ENCODE measurements around the gene FOXL1. TPM values are rescaled to one million over a fixed set of nuclear protein-coding genes. Genes with fewer than 3 reads are reported as not detected.

The FOXL1 gene
- polyA plus RNA-seq, 2 of the 4 experiments (the other 2 are of a cell fraction): 0.48 to 0.70 TPM

DNA sequence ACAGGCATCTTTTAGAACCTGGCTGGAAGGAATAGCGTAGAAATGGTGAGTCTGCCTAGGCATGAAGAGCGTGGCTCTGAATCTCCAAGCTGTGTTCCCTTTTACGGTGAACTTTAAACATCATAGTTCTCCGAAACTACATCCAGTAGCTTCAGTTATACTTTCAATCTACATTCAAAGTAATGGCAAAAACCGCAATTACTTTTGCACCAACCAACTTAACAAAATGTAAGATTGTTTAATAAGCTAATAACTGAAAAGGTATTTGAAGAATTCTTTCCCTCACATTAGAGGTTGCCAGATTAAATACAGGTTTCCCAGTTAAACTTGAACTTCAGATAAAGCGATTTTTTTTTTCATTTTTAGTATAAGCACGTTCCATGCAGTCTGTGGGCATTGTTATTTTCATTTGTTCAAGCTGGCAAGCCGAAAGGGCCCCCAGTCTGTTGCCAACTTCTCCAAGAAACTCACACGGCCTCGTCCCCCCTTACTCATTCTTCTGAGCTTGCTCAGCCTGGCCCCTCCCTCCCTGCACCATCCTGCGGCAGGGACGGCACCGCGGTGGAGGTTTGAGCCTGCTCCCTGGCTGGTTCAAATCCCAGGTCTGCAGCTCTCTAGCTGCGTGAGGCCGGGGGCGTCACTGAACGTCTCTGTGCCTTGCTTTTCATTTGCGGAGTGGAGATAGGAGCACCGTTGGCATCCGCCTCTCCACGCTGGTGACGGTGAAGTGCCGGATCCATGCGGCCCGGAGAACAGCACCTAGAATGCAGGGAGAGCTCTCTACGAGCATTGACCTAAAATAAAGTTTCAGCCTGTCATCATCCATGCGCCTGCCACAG lies 19.8 kb upstream of the FOXL1 start:
- Histone ChIP-seq H3K9me3 (no peaks in the 10 kb centered on the region), H3K4me2 (no peak overlapping the region), H3K4me1 (peaks cover 9% of the 10 kb centered on the region; the same call in 1 of the 3 replicates), H3K4me3 (no peak overlapping the region), H3K27ac (no peak overlapping the region)
- TF ChIP-seq PHF8 (IDR thresholded peaks at IDR 0.05; ENCODE audit: borderline replicate concordance, low read depth): no peak
- no peak for TF ChIP-seq HES2 (IDR thresholded peaks at IDR 0.05)
- ChIA-PET POLR2A (no interaction called here), CTCF (interaction anchor here (0.5 to 9.3 kb wide), 7 partner anchors 223 to 721 kb away, joined by 3 to 170 read pairs (median 4); no protein-coding TSS in a partner anchor)
- no peak for ATAC-seq
- FAIRE-seq: no peak
- DNase-seq (ENCODE audit: low read depth in 1 of 2, low spot score in 1 of 2): no peak
- WGBS (ENCODE audit: missing lambda C conversion rate): 68% methylated on average over 28 of the region's 28 CpGs

GRCh38 chr16:86559802-86560305 lies 18.5 kb upstream of the FOXL1 start:
- no peak for TF ChIP-seq MAX (IDR thresholded peaks at IDR 0.05)
- TF ChIP-seq JUN (IDR thresholded peaks at IDR 0.05): no peak
- TF ChIP-seq EHF (CRISPR knock-in tag; IDR thresholded peaks at IDR 0.05): no peak
- DNase-seq (ENCODE audit: low read depth in 1 of 2, low spot score in 1 of 2): no peak
- Histone ChIP-seq H3K4me1 (peaks cover 13% of the 10 kb centered on the region; the same call in 1 of the 3 replicates), H3K4me2 (no peak overlapping the region), H3K27ac (no peak overlapping the region), H3K4me3 (no peak overlapping the region), H3K9me3 (no peaks in the 10 kb centered on the region)
- CTCF ChIA-PET: interaction anchor here (0.6 to 9.3 kb wide), 5 partner anchors 16 to 719 kb away, joined by 3 to 170 read pairs (median 3); no protein-coding TSS in a partner anchor
- POLR2A ChIA-PET: no interaction called here
- ATAC-seq: no peak
- FAIRE-seq: no peak
- WGBS (ENCODE audit: missing lambda C conversion rate): 72% methylated on average over 6 of the region's 9 CpGs

- CTCF ChIA-PET: interaction anchor here (0.7 to 9.3 kb wide), 13 partner anchors 11 to 717 kb away, joined by 3 to 170 read pairs (median 4); no protein-coding TSS in a partner anchor
- FAIRE-seq: no peak
- no peak overlapping the region for H3K4me3 ChIP-seq
- DNase-seq (ENCODE audit: low read depth in 1 of 2, low spot score in 1 of 2): no peak
- no peak overlapping the region for H3K4me2 ChIP-seq
- H3K27ac ChIP-seq: no peak overlapping the region
- TF ChIP-seq POLR2A (IDR thresholded peaks at IDR 0.05; ENCODE audit: low read length): no peak
- TF ChIP-seq TFCP2L1 (CRISPR knock-in tag; IDR thresholded peaks at IDR 0.05): no peak
- no peak for TF ChIP-seq CEBPB (IDR thresholded peaks at IDR 0.05)
- TF ChIP-seq NPAS2 (CRISPR knock-in tag; IDR thresholded peaks at IDR 0.05; ENCODE audit: borderline replicate concordance): no peak
- no peaks in the 10 kb centered on the region for H3K9me3 ChIP-seq
- 72% methylated on average over 6 of the region's 6 CpGs for WGBS (ENCODE audit: missing lambda C conversion rate)
- no peak for ATAC-seq
- POLR2A ChIA-PET: no interaction called here
- peaks cover 9% of the 10 kb centered on the region; the same call in 1 of the 3 replicates for H3K4me1 ChIP-seq
Measured at GRCh38 chr16:86562356-86562755, 16.0 kb upstream of the FOXL1 start.

DNA sequence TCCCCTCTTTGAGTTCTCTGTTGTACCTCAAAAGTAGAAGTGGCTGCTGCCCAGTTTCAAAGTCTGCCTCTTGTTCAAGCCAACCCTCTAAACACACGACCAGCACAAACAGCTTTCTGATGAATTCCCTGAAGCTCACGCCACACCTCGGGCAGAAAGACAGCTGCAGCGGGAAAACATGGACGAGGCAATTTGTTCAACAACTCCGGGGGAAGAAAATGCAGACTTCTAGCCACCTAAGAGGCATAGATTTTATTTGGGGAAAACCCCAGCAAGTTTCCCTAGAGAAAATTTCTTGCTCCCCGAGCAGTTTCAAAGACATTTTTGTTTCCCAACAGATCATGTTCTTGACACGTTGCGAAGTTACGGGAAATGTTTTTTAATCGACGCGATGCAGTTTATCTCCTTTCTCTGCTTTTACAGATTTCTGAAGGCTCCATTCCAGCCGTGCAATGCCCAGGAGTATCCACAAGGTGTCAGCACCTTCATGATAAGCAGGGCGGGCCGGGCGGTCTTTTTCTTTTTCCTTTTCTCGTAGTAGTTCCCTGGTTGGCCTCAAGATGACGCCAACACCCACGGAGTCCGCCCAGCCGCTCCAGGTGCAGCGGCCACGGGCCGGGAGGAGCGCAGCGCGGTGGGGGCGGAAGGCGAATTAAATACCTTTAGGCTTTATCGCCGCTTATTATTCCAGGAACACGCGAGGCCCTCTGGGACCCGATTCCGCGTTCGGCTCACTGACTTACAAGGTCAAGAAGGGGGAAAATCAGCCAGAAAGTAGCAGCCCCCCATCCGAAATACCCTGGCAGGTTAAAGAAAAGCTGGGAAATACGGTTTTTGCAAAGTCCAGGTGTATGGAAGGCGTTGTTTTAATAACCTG lies 14.6 kb upstream of the FOXL1 start:
- peak overlapping the region; percentile 42 for H3K4me3 ChIP-seq
- DNase-seq (ENCODE audit: low read depth in 1 of 2, low spot score in 1 of 2) (peak; percentile 50 to 86), ATAC-seq (peak; percentile 51 to 87; a peak in 5 of 6 replicates), FAIRE-seq (no peak)
- ChIA-PET POLR2A (no interaction called here), CTCF (interaction anchor here (0.6 to 9.3 kb wide), 112 partner anchors 10 to 831 kb away, joined by 3 to 170 read pairs (median 4); no protein-coding TSS in a partner anchor)
- H3K4me1 ChIP-seq: peaks cover 9% of the 10 kb centered on the region; the same call in 1 of the 3 replicates
- H3K9me3 ChIP-seq: no peaks in the 10 kb centered on the region
- peak overlapping the region; percentile 71 to 79 for H3K27ac ChIP-seq
- WGBS (ENCODE audit: missing lambda C conversion rate): 3% methylated on average over 41 of the region's 41 CpGs
- peak overlapping the region; percentile 82 for H3K4me2 ChIP-seq
- TF ChIP-seq NFE2L2 (conservative IDR thresholded peaks at IDR 0.05; ENCODE audit: low read length) (no peak), CHD4 (IDR thresholded peaks at IDR 0.05; ENCODE audit: borderline replicate concordance) (no peak), ZSCAN20 (CRISPR knock-in tag; IDR thresholded peaks at IDR 0.05) (no peak), CBX8 (IDR thresholded peaks at IDR 0.05) (no peak), ATOH8 (CRISPR knock-in tag; IDR thresholded peaks at IDR 0.05; ENCODE audit: low read depth) (no peak), GATA3 (IDR thresholded peaks at IDR 0.05; ENCODE audit: borderline replicate concordance) (no peak), HDAC2 (IDR thresholded peaks at IDR 0.05) (no peak), JUN (IDR thresholded peaks at IDR 0.05) (peak in 1 of 2 experiments; percentile 24; a peak in 1 of 5 replicates), CEBPB (IDR thresholded peaks at IDR 0.05) (no peak), FOXS1 (CRISPR knock-in tag; IDR thresholded peaks at IDR 0.05) (no peak), MAZ (IDR thresholded peaks at IDR 0.05; ENCODE audit: borderline replicate concordance, low read depth, low read length) (no peak; the same call in 1 of the 2 replicates), RNF2 (IDR thresholded peaks at IDR 0.05; ENCODE audit: borderline replicate concordance, low read depth) (no peak), TFCP2L1 (CRISPR knock-in tag; IDR thresholded peaks at IDR 0.05) (no peak), KDM5A (IDR thresholded peaks at IDR 0.05) (no peak), NR3C1 (IDR thresholded peaks at IDR 0.05) (no peak), ELK1 (IDR thresholded peaks at IDR 0.05; ENCODE audit: low read depth, low read length) (no peak)
- TF ChIP-seq, protein P1, sequence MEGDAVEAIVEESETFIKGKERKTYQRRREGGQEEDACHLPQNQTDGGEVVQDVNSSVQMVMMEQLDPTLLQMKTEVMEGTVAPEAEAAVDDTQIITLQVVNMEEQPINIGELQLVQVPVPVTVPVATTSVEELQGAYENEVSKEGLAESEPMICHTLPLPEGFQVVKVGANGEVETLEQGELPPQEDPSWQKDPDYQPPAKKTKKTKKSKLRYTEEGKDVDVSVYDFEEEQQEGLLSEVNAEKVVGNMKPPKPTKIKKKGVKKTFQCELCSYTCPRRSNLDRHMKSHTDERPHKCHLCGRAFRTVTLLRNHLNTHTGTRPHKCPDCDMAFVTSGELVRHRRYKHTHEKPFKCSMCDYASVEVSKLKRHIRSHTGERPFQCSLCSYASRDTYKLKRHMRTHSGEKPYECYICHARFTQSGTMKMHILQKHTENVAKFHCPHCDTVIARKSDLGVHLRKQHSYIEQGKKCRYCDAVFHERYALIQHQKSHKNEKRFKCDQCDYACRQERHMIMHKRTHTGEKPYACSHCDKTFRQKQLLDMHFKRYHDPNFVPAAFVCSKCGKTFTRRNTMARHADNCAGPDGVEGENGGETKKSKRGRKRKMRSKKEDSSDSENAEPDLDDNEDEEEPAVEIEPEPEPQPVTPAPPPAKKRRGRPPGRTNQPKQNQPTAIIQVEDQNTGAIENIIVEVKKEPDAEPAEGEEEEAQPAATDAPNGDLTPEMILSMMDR (IDR thresholded peaks at IDR 0.05): peak; percentile 100
